ENCODE measurements around the gene OCA2.

OCA2 gene

DNA sequence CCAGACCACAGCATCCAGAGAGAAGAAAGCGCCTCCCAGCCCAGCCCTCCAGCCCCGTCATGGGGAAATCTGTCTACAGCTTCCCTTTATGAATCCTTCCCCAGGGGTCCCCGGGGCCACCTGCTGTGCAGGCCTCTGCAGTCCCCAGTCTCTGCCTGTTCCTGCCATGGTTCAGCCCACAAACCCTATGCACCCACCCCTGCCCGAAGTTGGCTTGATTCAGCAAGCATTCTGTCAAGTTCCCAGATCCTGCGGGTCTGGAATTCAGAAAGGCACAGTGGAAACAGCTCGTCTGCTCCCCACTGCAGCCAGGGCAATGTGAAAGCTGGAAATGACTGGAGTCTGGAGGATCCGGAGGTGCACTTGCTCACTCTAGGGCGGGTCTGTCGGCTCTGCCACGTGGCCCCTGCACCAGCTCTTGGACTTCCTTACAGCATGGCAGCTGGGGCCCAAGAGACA is 2.9 kb upstream of the OCA2 start:
- no peak for DNase-seq

DNA sequence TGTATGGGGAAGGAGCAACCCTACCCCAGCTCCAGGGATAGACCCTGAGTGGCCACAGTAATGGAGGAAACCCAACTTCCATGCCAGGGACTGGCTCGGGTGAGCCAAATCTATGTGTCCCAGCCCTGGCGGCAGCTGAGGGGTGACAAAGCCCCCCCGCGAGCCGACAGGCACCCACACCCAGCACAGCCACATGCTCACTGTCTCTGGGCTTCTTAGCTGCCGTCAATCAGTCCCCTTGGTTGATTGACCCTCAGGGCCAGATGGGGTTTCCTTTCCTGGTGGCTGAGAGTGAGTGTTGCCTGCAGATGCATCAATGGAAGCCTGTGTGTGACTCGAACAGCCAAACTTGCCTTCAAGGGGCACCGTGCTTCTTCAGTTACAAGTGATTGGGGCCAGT is 2.1 kb upstream of the OCA2 start:
- DNase-seq, result no peak

DNA sequence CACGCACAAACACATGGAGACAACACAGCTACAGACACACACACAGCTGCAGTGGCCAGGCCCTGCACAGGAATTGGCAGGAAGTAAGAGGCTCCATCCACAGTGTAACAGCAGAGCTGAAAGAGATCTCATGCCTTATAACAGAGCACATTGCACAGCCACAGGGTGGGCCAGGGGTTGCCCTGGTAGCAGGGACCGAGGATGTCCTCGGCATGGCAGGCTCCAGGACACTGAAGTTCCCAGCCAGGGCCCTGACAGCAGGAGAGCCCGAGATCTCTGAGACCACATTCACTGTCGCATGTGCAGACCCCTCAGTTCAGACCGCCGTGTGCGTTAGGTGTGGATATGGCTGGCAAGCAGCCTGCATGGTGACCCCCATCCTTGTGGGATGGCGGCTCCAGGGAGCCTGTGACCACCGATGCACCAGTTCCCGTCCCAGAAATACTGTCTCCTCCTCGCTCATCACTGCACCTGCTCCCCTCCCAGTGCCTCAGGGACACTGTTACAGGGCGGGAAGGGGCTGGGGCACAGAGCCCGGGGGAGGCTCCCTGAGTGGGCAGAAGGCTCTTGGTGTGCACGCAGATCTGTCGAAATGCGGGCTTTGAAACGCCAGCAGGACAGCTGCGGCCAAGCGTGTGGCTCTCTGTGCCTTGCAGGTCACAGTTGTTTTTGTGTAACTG is 1.5 kb upstream of the OCA2 start:
- no peak for DNase-seq

DNA sequence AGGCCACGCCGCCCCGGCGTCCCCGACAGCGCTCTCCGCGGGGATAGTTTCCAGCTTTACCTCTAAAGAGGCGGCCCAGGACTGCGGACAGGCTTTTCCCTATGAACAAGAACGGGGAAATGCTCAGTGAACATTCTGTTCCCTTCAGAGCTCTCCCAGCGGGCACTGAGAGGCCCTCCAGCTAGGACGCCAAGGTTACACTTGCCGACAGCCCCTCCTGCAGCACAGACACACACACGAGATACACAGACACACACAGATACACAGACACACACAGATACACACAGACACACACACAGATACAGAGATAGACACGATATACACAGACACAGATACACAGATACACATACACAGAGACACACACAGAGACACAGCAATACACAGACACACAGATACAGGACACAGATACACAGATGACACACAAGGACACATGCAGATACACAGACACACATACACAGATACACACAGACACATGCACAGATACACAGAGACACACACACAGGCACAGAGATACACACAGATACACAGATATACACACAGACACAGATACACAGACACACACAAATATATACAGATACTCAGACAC is 533 bp upstream of the OCA2 start:
- DNase-seq, result no peak

DNA sequence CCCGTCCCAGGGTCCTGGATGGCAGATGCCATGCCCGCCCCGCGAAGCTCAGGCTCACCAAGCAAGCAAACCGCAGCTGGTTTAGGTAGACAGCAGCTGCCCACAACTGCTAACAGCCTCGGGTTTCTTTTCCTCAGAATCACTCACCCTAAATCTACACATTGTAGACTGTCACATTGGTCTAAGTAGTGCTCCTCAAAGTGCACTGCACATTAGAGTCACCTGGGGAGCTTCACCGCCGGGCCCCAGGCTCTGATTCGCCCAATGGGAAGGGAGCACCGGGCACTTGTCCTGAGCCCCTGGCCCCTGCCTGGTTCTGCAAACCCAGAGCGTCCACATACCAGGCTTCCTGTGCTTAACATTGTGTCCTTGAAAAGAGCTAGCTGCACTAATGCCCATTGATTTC is 752 bp downstream of the OCA2 start:
- no peak for DNase-seq

DNA sequence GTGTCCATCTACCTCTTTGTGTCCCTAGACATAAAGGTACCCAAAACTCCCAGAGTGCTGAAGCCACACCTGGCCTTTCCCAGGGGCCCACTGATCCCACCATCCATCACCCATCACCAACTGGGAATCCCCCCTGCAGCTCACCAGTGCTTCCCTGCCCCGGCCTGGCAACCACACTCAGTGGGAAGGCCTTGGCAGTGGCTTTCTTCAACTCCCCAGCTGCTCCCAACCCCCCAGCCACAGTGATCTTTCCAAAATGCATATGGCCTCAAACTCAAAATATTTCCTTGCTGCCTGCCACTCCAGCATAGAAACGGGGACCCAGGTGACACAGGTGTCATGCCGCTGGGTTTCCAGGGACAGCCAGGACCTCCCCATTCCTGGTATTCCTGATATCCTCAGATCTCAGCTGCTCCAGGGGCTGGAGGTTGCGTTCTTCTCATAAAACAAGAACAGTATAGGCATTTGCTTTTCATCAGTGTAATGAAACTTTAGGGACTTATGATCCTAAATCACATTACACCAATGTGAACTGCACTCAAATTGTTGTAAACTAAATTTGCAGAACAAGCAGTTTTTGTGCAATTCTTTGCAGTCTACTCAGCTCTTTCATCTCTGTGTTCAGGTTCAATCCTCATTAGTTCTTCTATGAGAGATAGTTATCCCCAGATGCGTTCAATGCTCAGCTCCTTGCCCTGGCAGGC is 1.3 kb downstream of the OCA2 start:
- DNase-seq, result no peak

DNA sequence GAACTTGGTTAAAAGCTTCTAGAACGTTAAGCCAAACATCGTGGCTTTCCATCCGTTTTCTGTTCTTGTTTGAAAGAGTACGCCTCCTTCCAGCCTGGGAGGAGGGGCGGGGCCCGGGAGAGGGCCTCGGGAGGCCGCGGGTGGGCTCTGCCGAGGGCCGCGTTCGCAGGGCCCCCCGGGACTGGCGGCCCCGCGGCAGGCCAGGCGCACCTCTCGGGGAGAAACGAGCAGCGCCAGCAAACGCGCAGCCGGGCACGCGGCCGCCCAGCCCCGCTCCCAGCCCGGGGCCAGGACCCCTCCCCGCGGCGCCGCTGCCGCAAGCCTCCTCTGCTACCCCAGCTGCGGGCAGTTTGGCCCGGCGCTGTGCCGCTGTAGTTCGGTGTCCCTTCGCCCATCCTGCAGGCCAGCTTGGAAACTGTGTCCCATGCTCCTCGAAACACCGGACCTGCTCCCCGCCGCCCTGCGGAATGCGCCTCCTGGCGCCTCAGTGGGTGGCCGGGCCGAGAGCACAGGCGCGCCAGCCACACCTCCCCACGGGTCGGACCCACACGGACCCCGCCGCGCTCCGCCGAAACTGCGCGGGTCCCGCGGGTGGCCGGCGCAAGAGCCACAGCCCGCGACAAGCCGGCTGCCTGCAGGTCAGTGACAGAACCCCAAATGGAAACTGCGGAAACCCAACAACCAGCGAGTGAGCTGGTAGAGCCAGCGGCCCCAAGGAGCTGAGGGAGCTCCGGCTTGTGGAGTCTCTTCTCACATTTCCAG is 2.3 kb downstream of the OCA2 start:
- DNase-seq, result no peak

DNA sequence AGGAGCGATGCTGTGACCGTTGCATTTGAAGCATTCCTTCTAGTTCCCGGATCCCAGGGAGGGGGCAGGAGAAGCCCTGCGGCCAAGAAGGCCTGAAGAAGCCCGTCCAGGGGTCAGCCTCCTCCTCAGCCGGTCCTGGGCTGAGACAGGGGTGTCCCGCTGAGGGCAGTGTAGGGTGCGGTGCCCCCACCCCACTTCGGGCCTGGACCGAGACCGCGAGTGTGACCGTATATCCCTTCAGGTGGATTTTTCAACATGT is 2.8 kb downstream of the OCA2 start:
- DNase-seq, result no peak

DNA sequence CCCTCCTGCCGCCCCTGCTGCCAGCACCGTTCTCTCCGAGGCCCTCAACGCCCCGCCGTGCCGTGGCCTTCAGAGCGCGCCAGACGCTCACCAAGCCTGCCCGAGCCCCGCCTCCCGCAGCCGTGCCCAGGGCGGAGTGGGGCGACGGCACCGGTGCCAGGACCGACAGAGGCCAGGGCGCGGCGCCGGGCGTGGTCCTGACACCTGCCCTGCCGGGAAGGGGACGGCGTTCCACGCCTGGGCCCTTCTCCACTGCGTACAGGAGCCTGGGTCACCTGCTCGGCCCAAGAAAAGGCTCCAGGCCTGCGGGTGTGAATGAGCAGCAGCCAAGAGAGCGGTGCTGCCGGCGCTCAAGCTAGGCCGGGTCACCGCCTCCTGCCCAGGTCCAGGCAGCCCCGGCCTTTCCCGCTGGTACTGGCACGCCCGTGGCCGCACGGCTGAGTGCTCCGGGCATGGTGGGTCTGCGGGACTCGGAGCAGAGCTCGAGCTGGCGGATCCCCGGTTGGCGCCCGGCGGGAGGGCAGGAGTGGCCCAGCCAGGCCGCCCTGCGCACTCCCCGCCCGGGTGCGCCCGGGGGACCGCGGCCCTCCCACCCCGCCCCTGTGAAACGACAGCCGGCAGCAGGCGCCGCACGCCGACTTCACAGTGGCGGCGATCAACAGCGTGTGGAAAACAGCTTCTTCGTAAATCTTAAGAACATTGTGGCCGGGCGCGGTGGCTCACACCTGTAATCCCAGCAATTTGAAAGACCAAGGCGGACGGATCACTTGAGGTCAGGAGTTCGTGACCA is 4.2 kb downstream of the OCA2 start:
- DNase-seq, result no peak

DNA sequence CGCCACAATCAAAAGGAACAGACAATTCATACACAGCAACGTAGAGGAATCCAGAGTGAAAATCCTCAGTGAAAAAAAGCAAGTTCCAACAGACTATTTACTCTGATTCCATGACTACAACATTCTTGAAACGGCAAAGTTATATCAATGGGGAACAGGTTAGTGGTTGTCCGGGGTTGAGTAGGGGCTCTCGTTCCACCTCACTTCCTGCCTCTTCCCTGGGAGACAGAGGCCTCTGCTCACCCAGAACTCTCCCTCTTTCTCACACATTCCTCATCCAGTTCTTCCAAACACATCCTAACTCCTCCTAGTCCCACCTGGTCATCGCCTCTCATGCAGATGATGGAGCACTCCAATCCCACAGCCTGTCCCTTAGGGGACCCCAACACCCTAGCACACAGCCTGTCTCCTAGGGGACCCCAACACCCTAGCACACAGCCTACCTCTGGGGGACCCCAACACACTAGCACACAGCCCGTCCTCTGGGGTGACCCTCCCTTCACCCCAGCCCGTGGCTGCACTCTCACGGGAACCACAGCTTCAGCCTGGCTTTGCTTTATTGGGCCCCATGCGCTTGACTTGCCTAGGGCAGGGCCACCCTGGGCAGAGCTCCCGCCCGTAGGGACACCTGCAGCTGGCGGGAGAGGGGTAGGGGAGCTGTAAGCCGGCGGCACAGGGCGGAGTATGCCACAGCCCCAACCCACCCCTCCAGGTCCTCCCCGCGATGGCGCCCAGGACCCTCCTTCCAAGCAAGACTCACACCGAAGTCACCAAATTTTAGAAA is 5.2 kb downstream of the OCA2 start:
- DNase-seq, result no peak

DNA sequence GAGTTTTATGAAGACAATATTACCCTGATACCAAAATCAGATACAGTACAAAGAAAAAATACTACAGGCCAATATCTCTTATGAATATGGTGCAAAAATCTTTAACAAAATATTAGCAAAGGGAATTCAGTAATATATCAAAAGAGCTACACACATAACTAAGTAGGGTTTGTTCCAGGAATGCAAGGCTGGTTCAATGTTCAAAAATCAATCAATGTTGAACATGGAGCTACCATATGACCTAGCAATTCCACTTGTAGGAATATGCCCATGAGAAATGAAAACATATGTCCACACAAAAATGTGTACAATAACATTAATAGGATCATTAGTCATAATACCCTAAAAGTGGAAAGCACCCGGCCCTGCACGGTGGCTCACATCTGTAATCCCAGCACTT is 7.8 kb downstream of the OCA2 start:
- no peak for DNase-seq

DNA sequence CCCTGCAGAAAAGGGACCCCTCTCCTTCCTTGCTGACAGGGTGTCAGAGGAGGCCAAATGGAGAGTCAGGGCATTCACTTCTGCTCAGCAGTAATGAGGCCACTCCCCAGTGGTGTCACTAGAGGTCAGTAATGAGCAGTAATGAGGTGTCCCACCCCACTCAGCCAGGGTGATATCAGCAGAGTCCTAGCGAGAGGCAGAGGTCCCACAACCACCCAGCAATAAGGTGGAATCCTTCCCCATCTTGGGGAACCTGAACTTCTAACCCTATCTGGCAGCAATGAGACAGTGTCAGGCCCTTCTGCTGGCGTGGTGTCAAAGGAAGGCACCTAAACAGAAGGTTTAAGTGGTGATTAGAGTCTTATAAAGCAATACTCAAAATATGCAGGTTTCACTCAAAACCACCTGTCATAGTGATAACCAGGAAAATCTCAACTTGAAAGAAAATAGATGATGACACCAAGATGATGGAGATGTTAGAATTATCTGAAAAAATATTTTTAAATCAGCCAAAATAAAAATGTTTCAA is 12.9 kb downstream of the OCA2 start:
- no peak for DNase-seq

DNA sequence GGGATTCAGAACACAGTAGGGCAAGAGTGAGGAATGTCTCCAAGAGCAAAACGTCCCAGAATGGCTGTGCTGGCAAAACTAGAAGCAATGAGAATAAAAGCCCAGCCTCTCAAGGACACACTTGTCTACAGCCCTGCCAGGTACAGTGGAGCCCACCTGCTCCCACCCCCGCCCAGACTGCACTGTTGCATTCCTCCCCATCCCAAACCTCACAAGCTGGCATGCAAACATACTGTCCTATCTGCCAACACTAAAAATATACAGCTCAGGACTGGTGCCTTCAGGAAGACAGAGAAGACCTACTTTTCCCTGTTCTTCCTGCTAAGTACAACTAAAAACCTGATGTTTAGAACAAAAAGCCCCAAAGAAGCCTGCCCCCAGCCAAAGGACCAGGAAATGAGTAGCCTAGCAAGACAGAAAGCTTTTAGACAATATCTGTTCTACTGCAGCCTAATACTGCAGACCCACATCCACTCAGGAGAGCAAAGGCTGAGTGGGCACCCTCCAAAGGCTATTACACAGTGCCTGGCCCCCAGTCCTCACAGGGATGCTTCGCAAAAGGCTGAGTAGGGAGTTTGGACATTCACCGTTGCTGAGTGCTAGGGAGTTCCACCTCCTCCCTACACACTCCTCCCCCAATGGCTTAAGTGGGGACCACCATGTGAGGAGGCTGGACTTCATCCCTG is 13.5 kb downstream of the OCA2 start:
- DNase-seq, result no peak

DNA sequence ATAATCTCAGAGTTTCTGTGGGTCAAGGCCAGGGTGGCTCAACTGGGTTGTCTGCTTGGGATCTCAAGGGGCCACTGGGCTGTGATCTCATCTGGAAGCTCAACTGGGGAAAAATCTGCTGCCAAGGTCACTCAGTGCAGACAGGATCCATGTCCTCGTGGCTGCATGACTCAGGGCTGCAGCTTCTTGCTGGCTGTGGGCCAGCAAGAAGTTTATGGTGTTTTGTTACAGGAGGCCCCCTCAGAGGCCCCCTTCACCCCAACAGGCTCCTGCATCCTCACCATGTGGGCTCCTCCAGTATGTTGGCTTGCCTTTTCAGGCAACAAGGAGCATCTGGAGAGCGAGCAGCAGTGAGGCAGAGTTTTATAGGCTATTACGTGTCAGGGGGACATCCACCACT is 14.6 kb downstream of the OCA2 start:
- no peak for DNase-seq

DNA sequence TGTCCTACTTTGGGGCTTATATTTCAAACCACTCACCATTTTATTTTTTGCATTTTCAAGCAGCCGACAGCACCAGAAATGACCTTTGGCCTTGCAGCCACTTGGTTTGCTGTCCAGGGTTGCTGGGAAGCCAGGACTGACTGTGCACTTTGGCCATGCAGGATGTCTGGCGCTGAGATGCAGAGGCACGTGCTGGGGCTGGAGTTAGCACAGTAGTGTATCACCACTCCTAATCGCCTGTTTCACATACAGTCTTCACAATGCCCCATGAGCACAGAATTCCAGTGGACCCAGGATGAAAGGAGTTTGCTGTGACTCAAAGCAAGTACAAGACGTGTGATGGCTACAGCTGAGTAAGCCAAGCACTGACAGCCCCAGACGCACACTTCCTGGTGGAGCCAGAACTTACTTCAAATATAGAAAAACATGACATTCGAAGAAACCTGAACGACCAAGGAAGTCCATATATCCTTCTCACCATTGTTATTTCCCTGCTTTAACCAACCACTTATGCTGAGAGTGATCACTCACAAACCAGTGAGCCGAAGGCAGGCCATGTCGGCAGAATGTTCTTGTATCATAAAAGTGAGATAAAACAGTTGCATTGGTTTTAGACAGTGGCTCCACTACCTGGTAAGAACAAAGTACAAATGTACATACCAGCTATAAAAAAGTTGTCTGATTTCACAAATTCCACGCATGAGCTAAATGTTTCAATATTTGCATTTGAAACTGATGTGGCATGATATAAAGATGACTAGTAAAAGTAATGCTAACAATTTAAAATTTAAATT is 16.0 kb downstream of the OCA2 start:
- DNase-seq, result no peak

DNA sequence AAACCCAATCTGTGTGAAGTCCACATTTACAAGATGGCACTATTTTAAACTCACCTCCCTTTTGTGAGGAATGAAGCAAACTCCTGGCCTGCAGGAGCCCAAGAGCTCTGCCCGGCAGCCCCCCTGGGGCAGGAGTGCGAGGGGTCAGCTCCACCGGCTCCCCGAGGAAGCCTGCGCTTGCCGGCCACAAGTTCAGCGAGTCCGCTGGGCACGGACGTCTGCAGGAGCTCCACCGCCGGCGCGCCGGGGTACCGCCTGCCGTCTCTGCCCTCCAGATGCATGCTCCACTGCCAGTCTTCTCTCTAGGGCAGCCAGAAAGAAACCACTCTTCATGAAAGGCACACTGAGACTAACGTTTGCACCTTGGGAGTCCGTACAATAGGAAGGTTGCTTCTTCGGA is 17.5 kb downstream of the OCA2 start:
- no peak for DNase-seq

DNA sequence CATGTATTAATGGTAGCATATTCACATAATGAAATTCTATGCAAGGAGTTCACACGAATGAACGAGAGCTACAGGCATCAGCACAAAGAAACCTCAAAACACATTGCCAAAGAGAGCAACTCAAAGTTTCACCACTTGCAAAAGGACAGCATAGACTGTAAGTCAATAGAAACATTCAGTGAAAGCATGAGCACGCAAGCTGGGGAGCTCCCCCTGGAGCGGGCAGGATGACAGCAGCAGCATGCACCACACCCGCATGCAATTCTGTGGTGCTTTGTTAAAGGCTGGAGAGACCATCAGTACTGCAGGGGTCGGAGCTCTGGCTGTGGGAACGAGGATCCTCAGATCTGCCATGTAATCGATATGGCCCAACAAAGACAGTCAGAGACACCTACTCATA is 18.7 kb downstream of the OCA2 start:
- DNase-seq, result no peak

DNA sequence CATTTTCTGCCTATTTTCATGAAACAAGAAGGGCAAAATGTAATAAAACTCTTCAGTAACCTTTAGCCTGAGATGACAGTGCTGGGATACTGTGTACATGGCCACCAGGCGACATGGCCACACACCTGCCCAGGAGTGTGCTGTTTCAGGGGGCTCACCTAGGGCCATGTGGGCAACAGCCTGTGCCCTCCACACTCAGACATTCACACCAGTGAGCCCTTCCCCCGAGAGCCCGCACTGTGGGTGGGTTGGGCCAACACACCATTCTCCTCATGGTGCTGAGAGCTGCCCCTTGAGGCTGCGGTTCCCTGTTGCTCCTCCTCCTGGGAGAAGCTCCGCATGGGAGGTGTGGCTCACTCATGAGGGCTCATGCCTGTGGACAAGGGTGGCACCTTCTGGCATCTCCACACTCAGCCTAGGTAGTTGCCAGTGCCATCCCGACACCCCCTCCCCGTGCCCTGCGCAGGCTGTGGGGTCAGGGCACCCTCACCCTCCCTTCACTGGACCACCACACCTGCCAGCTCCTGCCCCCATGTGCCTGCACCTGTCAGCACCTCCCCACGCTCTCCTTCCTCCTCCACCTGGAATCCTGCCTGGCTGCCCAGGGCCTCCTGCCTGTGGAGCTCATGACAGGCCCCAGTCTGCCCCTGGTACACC is 19.7 kb downstream of the OCA2 start:
- DNase-seq, result no peak

DNA sequence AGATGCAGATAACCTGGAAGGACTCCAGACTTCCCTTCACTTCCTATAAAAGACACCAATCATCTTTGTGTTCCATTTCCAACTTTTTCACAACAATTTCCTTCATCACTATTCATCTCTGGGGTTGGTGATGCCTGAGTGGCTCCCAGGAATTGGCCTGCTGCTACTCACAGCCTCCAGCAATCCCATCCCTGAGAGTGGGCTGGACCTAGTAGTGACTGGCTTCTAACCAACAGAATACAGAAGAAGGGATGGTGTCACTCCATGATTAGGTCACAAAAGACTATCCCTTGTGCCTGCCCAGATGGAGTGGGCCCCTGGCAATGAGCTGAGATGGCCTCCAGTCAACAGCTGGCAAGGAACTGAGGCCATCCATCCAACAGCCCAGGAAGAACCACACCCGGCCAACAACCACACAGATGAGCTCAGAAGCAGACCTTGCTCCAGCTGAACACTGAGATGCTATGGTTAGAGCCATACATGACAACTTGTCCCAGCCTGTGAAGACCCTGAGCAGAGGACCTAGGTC is 20.9 kb downstream of the OCA2 start:
- DNase-seq, result no peak

DNA sequence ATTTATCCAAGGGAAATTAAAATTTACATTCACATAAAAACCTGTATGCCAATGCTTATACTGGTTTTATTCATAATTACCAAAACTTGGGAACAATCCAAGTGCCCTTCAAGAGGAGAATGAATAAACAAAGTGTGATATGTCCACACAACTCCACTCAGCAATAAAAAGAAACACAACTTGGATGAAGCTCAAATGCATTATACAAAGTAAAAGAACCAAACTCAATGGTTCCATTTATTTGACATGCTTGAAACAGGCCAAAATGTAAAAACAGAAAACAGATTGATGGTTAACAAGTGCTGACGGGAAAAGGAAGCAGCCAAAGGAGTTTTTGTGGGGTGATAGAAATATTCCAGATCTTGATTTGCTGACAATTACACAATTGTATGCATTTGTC is 23.5 kb downstream of the OCA2 start:
- DNase-seq, result no peak
